ENCODE data around the gene CAPN13. TPM values are rescaled to one million over a fixed set of nuclear protein-coding genes. Genes with fewer than 3 reads are reported as not detected.

The CAPN13 gene
- total RNA-seq, 1 donor from 2014 or later = not detected

- no peaks in the 10 kb centered on the region for H3K36me3 ChIP-seq (ENCODE audit: insufficient read depth, low read length)
- H3K27ac Mint-ChIP-seq (ENCODE audit: unreplicated experiment) = no peak overlapping the region
- no peaks in the 10 kb centered on the region for H3K79me2 ChIP-seq (ENCODE audit: insufficient read depth, low read length)
- H3K27me3 Mint-ChIP-seq (ENCODE audit: low read depth, unreplicated experiment) = peaks cover 4% of the 10 kb centered on the region
- no peak overlapping the region for H3K27ac ChIP-seq (ENCODE audit: low read depth, low read length)
- H3K9me3 ChIP-seq (ENCODE audit: insufficient read depth, low read depth, low read length) = no peaks in the 10 kb centered on the region
- no peaks in the 10 kb centered on the region for H3K27me3 ChIP-seq (ENCODE audit: insufficient read depth, low read length)
- no peak for DNase-seq (ENCODE audit: low read depth)
- no peak overlapping the region for H3K4me3 ChIP-seq (ENCODE audit: insufficient read depth, low read depth, low read length)
- H3K4me1 Mint-ChIP-seq (ENCODE audit: low read depth, unreplicated experiment) = no peaks in the 10 kb centered on the region
- no peaks in the 10 kb centered on the region for H3K36me3 Mint-ChIP-seq (ENCODE audit: low read depth, unreplicated experiment)
- TF ChIP-seq EZH2 (IDR thresholded peaks at IDR 0.05; ENCODE audit: insufficient read depth, low read length) (no peak), CTCF (IDR thresholded peaks at IDR 0.05; ENCODE audit: insufficient read depth, low read depth, low read length) (no peak)
- peaks cover 2% of the 10 kb centered on the region for H3K9me3 Mint-ChIP-seq (ENCODE audit: unreplicated experiment)
- no peak overlapping the region for H2AFZ ChIP-seq (ENCODE audit: low read depth, low read length)
- no peak overlapping the region for H3K4me3 Mint-ChIP-seq (ENCODE audit: unreplicated experiment)
- H3K4me2 ChIP-seq (ENCODE audit: low read length) = no peak overlapping the region
- FAIRE-seq = no peak
- H4K20me1 ChIP-seq (ENCODE audit: insufficient read depth, low read length) = no peaks in the 10 kb centered on the region
- no peaks in the 10 kb centered on the region for H3K4me1 ChIP-seq (ENCODE audit: insufficient read depth, low read length)
- H3K9ac ChIP-seq (ENCODE audit: low read length) = no peak overlapping the region
These were observed 13.3 kb upstream of the CAPN13 start for GRCh38 chr2:30820381-30821055.

GRCh38 chr2:30809938-30810337, 2.7 kb upstream of the CAPN13 start:
- Histone ChIP-seq H3K4me3 (ENCODE audit: insufficient read depth, low read depth, low read length) (no peak overlapping the region), H3K4me2 (ENCODE audit: low read length) (no peak overlapping the region), H3K27me3 (ENCODE audit: insufficient read depth, low read length) (no peaks in the 10 kb centered on the region), H3K79me2 (ENCODE audit: insufficient read depth, low read length) (no peaks in the 10 kb centered on the region), H2AFZ (ENCODE audit: low read depth, low read length) (no peak overlapping the region), H3K36me3 (ENCODE audit: insufficient read depth, low read length) (no peaks in the 10 kb centered on the region), H4K20me1 (ENCODE audit: insufficient read depth, low read length) (no peaks in the 10 kb centered on the region), H3K27ac (ENCODE audit: low read depth, low read length) (no peak overlapping the region), H3K4me1 (ENCODE audit: insufficient read depth, low read length) (no peaks in the 10 kb centered on the region), H3K9ac (ENCODE audit: low read length) (no peak overlapping the region), H3K9me3 (ENCODE audit: insufficient read depth, low read depth, low read length) (peaks cover 3% of the 10 kb centered on the region)
- Mint-ChIP-seq H3K36me3 (ENCODE audit: low read depth, unreplicated experiment) (no peaks in the 10 kb centered on the region), H3K4me1 (ENCODE audit: low read depth, unreplicated experiment) (no peaks in the 10 kb centered on the region), H3K27me3 (ENCODE audit: low read depth, unreplicated experiment) (peaks cover 12% of the 10 kb centered on the region), H3K9me3 (ENCODE audit: unreplicated experiment) (no peaks in the 10 kb centered on the region), H3K27ac (ENCODE audit: unreplicated experiment) (no peak overlapping the region), H3K4me3 (ENCODE audit: unreplicated experiment) (no peak overlapping the region)
- no peak for FAIRE-seq
- TF ChIP-seq EZH2 (IDR thresholded peaks at IDR 0.05; ENCODE audit: insufficient read depth, low read length) (no peak), CTCF (IDR thresholded peaks at IDR 0.05; ENCODE audit: insufficient read depth, low read depth, low read length) (no peak)
- DNase-seq (ENCODE audit: low read depth) = no peak

- DNase-seq (ENCODE audit: low read depth) = no peak
These were observed 1.4 kb upstream of the CAPN13 start for GRCh38 chr2:30808695-30809094.

More at GRCh38 chr2:30808695-30809094, 1.4 kb upstream of the CAPN13 start:
- no peaks in the 10 kb centered on the region for H3K36me3 ChIP-seq (ENCODE audit: insufficient read depth, low read length)
- H3K27ac ChIP-seq (ENCODE audit: low read depth, low read length) = no peak overlapping the region
- TF ChIP-seq EZH2 (IDR thresholded peaks at IDR 0.05; ENCODE audit: insufficient read depth, low read length) (no peak), CTCF (IDR thresholded peaks at IDR 0.05; ENCODE audit: insufficient read depth, low read depth, low read length) (no peak)
- no peaks in the 10 kb centered on the region for H3K36me3 Mint-ChIP-seq (ENCODE audit: low read depth, unreplicated experiment)
- no peaks in the 10 kb centered on the region for H3K27me3 ChIP-seq (ENCODE audit: insufficient read depth, low read length)
- no peaks in the 10 kb centered on the region for H3K9me3 Mint-ChIP-seq (ENCODE audit: unreplicated experiment)
- no peaks in the 10 kb centered on the region for H3K4me1 ChIP-seq (ENCODE audit: insufficient read depth, low read length)
- no peaks in the 10 kb centered on the region for H3K79me2 ChIP-seq (ENCODE audit: insufficient read depth, low read length)
- no peaks in the 10 kb centered on the region for H3K4me1 Mint-ChIP-seq (ENCODE audit: low read depth, unreplicated experiment)
- no peak for FAIRE-seq
- peaks cover 3% of the 10 kb centered on the region for H3K9me3 ChIP-seq (ENCODE audit: insufficient read depth, low read depth, low read length)
- no peak overlapping the region for H3K4me3 Mint-ChIP-seq (ENCODE audit: unreplicated experiment)
- peaks cover 16% of the 10 kb centered on the region for H3K27me3 Mint-ChIP-seq (ENCODE audit: low read depth, unreplicated experiment)
- no peak overlapping the region for H3K9ac ChIP-seq (ENCODE audit: low read length)
- H3K4me3 ChIP-seq (ENCODE audit: insufficient read depth, low read depth, low read length) = no peak overlapping the region
- H4K20me1 ChIP-seq (ENCODE audit: insufficient read depth, low read length) = no peaks in the 10 kb centered on the region
- H3K4me2 ChIP-seq (ENCODE audit: low read length) = no peak overlapping the region
- no peak overlapping the region for H2AFZ ChIP-seq (ENCODE audit: low read depth, low read length)
- no peak overlapping the region for H3K27ac Mint-ChIP-seq (ENCODE audit: unreplicated experiment)
